ENCODE measurements around the gene HTRA1. TPM values are rescaled to one million over a fixed set of nuclear protein-coding genes. Genes with fewer than 3 reads are reported as not detected.

HTRA1 gene
- polyA plus RNA-seq, 1 experiment = 128 TPM

DNA sequence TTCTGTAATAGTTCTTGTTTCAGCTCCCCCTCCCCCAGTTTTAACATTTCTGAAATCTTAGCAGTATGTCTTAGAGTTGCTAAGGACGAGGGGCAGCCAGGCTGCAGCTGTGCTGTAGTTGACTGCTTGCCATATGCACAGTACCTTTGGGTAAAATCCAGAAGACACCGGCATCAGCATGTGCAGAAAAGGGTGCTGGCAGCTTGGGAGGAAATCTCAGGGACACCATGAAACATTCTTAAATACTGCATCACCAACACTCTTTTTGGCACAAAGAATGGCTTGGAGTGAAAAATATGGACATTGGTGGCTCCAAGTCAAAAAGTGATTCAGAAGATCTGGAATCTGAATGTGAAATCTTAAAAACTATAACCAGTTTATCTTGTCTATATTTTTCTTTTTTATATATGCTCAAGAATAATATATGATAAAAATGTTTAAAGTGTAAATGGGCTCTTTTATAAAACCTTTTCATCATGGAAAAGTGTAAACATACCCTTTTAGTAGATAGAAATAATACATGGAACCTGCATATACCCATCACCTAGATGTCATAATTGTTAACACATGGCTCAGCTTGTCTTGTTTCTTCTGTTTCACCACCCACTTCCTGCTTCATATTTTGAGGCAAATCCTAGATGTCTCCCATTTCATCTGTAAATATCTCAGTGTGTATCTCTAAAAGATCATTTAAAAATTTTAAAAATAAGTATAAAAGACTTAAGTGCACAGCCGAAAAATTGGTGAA lies 41.3 kb upstream of the HTRA1 start:
- POLR2A ChIA-PET = no interaction called here
- Histone ChIP-seq H3K36me3 (ENCODE audit: control insufficient read depth, insufficient read depth, low read length) (peaks cover 2% of the 10 kb centered on the region; the same call in 1 of the 2 replicates), H3K4me3 (ENCODE audit: low read depth, low read length) (no peak overlapping the region), H3K27me3 (ENCODE audit: control insufficient read depth, insufficient read depth, low read length) (no peaks in the 10 kb centered on the region)
- peak; percentile 68 for DNase-seq (ENCODE audit: low read depth)
- CTCF ChIA-PET = interaction anchor here (0.5 to 2.7 kb wide), 6 partner anchors 11 to 152 kb away, joined by 3 to 11 read pairs (median 4); partner anchors contain the start of gene PLEKHA1
- TF ChIP-seq, protein P1, sequence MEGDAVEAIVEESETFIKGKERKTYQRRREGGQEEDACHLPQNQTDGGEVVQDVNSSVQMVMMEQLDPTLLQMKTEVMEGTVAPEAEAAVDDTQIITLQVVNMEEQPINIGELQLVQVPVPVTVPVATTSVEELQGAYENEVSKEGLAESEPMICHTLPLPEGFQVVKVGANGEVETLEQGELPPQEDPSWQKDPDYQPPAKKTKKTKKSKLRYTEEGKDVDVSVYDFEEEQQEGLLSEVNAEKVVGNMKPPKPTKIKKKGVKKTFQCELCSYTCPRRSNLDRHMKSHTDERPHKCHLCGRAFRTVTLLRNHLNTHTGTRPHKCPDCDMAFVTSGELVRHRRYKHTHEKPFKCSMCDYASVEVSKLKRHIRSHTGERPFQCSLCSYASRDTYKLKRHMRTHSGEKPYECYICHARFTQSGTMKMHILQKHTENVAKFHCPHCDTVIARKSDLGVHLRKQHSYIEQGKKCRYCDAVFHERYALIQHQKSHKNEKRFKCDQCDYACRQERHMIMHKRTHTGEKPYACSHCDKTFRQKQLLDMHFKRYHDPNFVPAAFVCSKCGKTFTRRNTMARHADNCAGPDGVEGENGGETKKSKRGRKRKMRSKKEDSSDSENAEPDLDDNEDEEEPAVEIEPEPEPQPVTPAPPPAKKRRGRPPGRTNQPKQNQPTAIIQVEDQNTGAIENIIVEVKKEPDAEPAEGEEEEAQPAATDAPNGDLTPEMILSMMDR (IDR thresholded peaks at IDR 0.05; ENCODE audit: insufficient read depth, low read depth, low read length) = no peak

DNA sequence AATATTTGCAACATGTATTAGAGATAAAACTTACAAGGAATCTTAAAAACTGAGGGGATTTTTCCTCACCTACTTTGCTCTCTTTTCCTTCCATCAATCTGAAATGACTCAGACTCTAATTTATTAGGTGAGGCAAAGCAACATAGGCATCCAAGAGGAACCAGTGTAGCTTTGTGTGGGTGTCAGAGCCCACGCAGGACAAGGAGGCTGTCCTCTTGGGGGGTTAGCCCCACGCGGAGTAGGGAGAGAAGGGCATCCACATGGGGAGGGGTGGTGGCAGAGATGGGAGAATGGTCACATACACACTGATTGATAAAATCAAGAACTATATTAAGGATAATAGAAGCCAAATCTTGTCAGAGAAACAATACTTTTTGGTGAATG lies 40.7 kb upstream of the HTRA1 start:
- POLR2A ChIA-PET = no interaction called here
- Histone ChIP-seq H3K4me3 (ENCODE audit: low read depth, low read length) (no peak overlapping the region), H3K36me3 (ENCODE audit: control insufficient read depth, insufficient read depth, low read length) (peaks cover 2% of the 10 kb centered on the region; the same call in 1 of the 2 replicates), H3K27me3 (ENCODE audit: control insufficient read depth, insufficient read depth, low read length) (no peaks in the 10 kb centered on the region)
- CTCF ChIA-PET = interaction anchor here (0.9 to 2.7 kb wide), 2 partner anchors 122 to 152 kb away, joined by 3 to 11 read pairs; no protein-coding TSS in a partner anchor
- no peak for DNase-seq (ENCODE audit: low read depth)
- TF ChIP-seq, protein P1 (IDR thresholded peaks at IDR 0.05; ENCODE audit: insufficient read depth, low read depth, low read length) = no peak

DNA sequence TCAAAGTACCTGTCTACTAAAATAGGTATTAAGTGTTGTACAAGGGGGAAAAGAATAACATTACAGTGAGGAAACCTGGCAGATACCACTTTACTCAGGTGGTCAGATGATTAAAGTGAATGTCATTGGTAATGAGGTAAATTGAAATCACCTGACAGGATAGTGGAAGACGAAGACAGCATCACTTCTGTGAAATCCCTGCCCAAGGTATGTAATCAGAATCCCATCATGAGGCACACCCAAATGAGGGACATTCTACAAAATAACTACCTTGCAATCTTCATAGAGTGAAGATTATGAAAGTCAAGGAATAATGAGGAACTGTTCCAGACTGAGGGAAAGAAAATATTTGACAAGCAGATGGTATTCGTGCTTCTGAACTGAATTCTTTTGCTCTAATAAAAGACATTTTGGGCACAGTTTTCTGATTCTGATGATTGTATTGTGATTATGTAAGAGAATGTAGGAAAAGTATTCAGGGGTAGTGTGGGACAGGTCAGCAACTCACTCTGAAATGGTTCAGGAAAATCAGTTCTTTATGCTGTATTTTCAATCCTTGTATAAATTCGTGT lies 40.2 kb upstream of the HTRA1 start:
- ChIA-PET POLR2A (interaction anchor here (0.5 kb wide), 1 partner anchor 43 kb away, joined by 5 read pairs; no protein-coding TSS in a partner anchor), CTCF (interaction anchor here (1.7 to 2.7 kb wide), 2 partner anchors 78 to 122 kb away, joined by 7 to 11 read pairs; no protein-coding TSS in a partner anchor)
- TF ChIP-seq, protein P1 (IDR thresholded peaks at IDR 0.05; ENCODE audit: insufficient read depth, low read depth, low read length) = no peak
- no peak overlapping the region for H3K4me3 ChIP-seq (ENCODE audit: low read depth, low read length)
- no peaks in the 10 kb centered on the region for H3K27me3 ChIP-seq (ENCODE audit: control insufficient read depth, insufficient read depth, low read length)
- DNase-seq (ENCODE audit: low read depth) = peak; percentile 68
- peaks cover under 1% of the 10 kb centered on the region; the same call in 1 of the 2 replicates for H3K36me3 ChIP-seq (ENCODE audit: control insufficient read depth, insufficient read depth, low read length)

DNA sequence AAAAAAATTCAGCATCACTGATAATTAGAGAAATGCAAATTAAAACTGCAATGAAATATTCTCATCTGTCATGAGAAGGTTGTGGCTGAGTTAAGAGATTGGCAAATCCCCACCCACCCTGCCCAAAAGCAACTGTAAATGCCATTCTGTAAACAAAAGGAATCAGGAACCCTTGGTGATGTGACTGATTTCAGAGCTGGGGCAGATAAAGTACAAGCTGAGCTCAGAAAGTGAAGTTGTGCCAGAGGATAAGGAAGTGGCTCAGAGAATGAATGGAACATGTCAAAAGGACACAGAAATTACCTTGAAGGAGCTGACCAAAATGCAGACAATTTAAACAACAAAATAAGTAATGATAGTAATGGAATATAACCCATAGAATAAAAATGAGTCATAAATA lies 39.6 kb upstream of the HTRA1 start:
- Histone ChIP-seq H3K27me3 (ENCODE audit: control insufficient read depth, insufficient read depth, low read length) (no peaks in the 10 kb centered on the region), H3K4me3 (ENCODE audit: low read depth, low read length) (no peak overlapping the region), H3K36me3 (ENCODE audit: control insufficient read depth, insufficient read depth, low read length) (no peaks in the 10 kb centered on the region)
- TF ChIP-seq, protein P1 (IDR thresholded peaks at IDR 0.05; ENCODE audit: insufficient read depth, low read depth, low read length) = no peak
- CTCF ChIA-PET = interaction anchor here (1.6 to 1.7 kb wide), 2 partner anchors 13 to 79 kb away, joined by 7 to 9 read pairs; no protein-coding TSS in a partner anchor
- POLR2A ChIA-PET = interaction anchor here (0.5 kb wide), 1 partner anchor 44 kb away, joined by 5 read pairs; no protein-coding TSS in a partner anchor
- no peak for DNase-seq (ENCODE audit: low read depth)

All from BJ (cell line).